Gastroesophageal sphincter (tissue), 3 donors: ENCODE data around the gene KIF26B.

Source experiments
- CTCF ChIP-seq, 4 experiments: fragments of 200-600 bp in 2 of 4; fragments of 450-650 bp in 2 of 4; sonication (generic) in 1 of 4; IDR thresholded peaks; one replicate each; pipeline ENCODE4 v1.5.1; 2017 to 2019; ENCODE audit warnings: antibody characterized with exemption in 4 of 4, mild to moderate bottlenecking in 2 of 4, moderate library complexity in 2 of 4
- POLR2A ChIP-seq, 2 donors: fragments of 450-650 bp; IDR thresholded peaks; one replicate each; pipeline ENCODE4 v1.6.1; 2017; ENCODE audit warnings: antibody characterized with exemption in 2 of 2, mild to moderate bottlenecking in 2 of 2, moderate library complexity in 1 of 2
- POLR2AphosphoS5 ChIP-seq: sonication (generic); formaldehyde crosslinking; IDR thresholded peaks from one replicate; pipeline ENCODE4 v1.6.1; 2017; ENCODE audit warnings: antibody characterized with exemption

DNA sequence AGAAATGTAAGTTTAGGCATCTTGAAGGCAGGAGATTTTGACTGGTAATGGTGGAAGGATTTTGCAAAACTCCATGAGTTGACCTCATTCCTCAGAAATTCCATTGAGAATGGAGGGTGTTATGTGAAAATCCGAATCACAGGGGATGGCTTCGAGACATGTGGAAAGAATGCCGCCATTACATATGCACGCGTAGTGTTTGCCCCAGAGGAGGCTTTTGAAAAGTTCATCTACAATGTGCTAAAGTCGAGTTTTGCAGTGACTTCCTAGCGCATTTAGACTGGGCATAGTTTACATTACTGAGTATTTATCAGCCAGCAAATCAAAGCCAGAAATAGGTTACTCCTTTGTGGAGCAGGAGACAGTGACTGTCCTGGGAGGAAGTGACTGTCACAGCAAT is 307.4 kb downstream of the KIF26B start:
- no peak for TF ChIP-seq CTCF (IDR thresholded peaks at IDR 0.05)
- no peak for TF ChIP-seq POLR2AphosphoS5
- no peak for TF ChIP-seq POLR2A (IDR thresholded peaks at IDR 0.05)
